GM15510 (cell line): Measurements from ENCODE around the gene ANO7.

Source experiments
- POLR2A ChIP-seq: IDR thresholded peaks from 3 replicates; pipeline ENCODE4 v1.6.1; 2011; ENCODE audit warnings: borderline replicate concordance; ENCODE audit not compliant: insufficient read length; ENCODE audit errors: extremely low read depth

The ANO7 gene

GRCh38 chr2:241234962-241235740, 46.7 kb downstream of the ANO7 start:
- no peak for TF ChIP-seq POLR2A

GRCh38 chr2:241235859-241236593, 47.5 kb downstream of the ANO7 start:
- no peak for TF ChIP-seq POLR2A

DNA sequence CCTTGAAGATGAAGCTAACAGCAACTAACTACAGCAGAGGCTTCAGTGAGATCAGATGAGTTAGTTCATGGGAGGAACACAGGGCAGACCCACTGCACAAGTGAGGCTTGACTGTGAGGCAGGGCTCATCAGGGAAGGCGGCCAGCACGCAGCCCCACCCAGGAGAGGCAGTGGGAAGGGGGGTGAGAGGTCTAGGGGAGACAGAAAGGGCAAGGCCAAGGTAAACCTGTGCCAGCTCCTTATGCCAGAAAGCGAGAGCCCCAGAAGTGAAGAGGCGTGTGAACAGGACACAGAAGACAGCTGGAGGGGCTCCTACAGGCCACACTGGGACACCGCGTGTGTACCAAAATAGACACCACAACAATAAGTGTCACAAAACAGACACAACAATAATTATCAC, 48.6 kb downstream of the ANO7 start:
- TF ChIP-seq POLR2A: no peak

DNA sequence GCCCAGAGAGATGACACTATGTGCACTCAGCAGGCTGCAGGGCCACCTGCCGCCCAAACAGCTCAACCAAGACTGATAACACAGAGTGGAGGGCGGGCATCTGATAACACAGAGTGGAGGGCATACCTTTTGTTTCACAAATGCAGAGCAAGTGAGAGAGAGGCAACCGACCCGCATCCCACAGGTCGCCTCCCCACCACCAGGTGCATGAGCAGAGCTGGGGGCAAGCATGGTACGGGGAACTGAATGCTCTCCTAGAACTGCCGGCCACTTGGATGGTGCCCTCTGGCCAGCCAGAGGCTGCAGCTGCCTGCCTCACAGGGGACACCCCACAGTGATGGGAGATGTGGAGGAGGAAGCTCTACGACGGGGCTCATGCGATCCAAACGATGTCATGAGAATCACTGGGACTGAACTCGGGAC, 49.5 kb downstream of the ANO7 start:
- no peak for TF ChIP-seq POLR2A

- TF ChIP-seq POLR2A: no peak
Measured at GRCh38 chr2:241238693-241239198, 50.3 kb downstream of the ANO7 start.

GRCh38 chr2:241239552-241240202, 51.2 kb downstream of the ANO7 start:
- TF ChIP-seq POLR2A: no peak

DNA sequence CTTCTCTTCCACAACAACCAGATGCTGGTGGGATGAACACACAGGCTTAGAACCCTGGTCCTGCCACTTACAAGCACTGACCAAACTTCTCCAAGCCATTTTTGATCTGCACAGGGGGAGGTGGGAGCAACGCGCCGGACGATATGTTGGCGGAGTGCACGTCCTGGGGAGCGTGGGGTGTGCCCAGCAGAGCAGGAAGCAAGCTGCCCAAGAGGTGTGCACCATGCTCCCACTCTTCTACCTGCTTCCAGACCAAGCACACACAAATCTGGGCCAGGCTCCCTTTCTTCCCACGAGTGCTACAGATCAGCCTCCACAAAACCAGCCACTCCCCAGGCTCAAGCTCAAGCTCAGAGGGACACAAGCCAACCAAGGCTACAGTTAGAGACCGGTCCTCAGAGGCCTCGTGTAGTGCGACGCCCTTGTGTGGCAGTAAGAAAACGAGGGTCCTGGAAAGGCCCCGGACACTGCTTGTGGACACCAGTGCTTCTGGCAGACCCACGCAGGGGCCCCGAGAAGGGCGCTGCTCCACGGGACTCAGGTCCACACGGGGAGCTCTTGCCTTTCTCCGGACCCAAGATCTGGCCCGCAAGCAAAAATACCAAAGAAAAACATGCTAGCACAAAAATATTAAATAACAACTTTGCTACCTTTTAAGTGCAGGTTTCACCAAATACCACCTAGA, 52.0 kb downstream of the ANO7 start:
- no peak for TF ChIP-seq POLR2A

DNA sequence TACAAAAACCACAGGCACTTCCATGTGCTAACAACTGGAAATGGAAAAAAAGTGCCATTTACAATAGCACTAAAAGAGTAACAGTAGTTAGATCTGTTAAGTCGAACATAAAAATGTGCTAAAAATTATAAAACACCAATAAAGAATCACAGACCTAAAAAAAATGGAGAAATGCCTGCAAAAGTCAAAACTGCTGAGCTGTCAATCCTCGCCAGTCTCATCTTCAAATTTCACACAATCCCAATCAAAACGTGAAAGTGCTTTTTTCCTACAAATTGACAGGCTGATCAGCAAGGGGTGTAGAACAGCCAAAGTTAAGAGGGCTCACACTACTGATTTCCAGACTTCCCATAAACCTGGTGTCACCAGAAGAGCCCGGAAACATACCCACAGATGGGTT, 53.2 kb downstream of the ANO7 start:
- TF ChIP-seq POLR2A: no peak

GRCh38 chr2:241242306-241242705, 53.8 kb downstream of the ANO7 start:
- no peak for TF ChIP-seq POLR2A

- TF ChIP-seq POLR2A: no peak
Measured at GRCh38 chr2:241244368-241244767, 55.9 kb downstream of the ANO7 start.

DNA sequence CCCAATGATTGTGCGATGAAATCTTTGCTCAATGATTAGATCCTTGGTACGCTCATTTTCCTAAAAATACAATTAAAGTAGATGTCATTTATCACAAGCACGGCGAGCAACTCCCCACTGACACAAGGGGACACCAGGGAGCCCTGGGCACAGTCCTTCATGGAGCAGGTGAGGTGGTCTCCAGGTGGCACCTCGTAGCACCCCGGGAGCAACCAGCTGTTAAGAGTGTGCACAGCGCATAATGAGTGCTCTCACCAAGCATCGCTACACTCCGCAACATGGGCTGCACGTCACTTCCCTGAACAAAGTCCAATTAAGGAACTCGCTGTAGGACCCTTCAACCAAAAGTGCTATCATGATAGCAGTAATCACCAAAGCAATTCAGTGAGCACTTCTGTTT, 59.8 kb downstream of the ANO7 start:
- TF ChIP-seq POLR2A: no peak

DNA sequence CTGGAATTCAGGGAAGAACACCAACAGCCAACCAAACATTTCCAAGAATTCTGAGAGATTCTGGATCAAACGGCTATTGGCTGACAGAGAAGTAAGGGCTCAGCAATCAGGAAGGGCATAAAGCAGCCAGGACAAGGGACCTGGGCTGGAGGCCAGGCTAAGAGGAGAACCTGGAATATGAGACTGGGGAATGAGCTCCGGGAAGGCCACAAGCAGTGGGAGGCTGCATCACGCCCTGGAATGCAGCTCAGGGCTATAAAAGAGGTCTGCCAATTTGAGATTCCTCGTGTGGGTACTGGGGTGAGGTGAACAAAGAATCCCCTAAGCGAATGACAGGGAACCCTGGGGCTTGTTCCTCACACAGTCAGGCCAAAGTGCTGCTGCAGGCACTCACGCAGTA, 60.4 kb downstream of the ANO7 start:
- TF ChIP-seq POLR2A: no peak

GRCh38 chr2:241249654-241250053, 61.2 kb downstream of the ANO7 start:
- TF ChIP-seq POLR2A: no peak

DNA sequence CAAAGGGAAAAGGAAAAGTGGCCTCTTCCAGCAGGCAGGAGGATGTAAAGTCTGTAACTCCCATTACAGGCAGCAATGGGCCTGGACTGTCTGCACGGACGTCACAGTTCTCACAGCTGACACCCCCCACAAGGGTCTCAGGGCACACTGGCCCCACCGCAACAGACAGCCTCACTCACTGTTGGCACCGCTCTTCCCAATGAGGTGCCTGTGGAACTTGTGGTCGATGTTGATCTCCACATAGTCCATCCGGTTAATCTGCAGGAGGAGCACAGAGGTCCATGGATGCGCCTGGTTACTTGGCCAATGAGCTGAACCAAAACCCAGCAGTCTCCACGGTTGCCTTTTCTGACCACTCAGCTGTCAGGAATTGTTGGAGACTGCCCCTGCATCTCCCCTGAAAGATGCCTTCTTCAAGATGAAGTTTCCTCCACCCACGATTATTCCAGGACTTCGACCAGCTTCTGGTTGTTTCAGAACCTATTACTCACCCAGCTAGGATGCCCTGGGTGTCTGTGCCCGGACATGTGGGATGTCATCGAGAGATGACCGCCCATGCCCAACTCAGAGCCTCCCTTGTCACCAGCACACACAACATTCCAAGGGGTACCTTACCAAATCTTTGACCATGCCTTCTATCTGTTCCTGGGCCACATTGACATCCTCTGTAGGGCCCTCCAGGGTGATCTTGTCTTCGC, 64.5 kb downstream of the ANO7 start:
- TF ChIP-seq POLR2A: no peak

DNA sequence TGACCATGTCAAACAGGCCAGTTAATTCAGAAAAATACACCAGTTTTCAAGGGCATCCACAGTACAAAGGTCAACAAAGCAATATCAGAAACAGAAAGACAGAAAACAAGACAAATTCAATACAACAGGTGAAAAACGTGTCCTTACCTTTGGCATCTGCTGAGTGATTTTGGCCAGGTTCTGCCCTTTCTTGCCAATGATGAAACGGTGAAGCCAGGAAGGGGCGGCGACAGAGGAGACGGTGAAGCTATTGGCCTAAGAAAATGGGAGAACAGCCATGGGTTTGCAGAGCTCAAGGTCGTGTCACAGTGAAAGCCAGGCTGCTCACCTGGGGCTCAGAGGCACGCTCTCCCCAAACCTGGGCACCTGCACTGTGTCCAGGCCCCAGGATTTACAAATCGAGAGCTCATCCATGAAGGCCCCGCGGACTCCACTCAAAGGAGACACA, 66.5 kb downstream of the ANO7 start:
- no peak for TF ChIP-seq POLR2A

DNA sequence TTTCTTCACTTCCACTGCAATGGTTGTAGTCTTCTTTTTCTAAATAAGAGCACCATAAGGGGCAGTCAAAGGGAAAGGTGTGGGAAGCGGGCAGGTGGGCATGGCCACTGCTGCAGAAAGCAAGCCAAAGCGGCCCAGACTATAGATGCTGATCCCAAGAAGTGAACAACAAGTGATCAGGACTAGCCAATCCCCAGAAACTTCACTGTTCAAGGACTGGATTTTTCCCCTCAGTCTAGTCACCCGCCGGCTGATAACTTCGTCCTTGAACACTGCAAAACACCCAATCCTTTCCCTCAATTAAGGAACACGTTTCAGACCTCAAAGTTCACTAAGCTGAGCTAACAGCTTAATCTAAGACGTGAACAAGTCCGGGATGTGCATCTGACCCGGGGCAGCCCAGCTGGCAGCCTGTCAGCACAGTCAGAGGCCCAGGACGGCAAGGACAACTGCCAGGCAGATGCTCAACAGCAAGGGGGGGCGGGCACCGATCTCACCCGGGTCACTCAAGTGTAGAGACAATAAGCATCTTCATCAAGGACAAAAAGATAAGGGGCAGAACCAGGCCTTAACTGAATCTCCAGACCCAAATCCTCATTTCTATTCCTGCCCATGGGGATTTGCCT, 67.2 kb downstream of the ANO7 start:
- TF ChIP-seq POLR2A: no peak
